DND-41 (cell line): ENCODE measurements around the gene SRGAP3.
A peak's percentile ranks its signal among the peaks of the same experiment; 100 is the strongest.

Source experiments
- ATAC-seq: fragments of 200-7000 bp; cut with Tn5 transposase; 3 replicates; pipeline ENCODE4 v1.9.1; 2021; ENCODE audit warnings: low read depth; ENCODE audit not compliant: insufficient read depth
- DNase-seq: peaks from one replicate; pipeline ENCODE4 v3.0.0-alpha.2; 2020
- H2AFZ ChIP-seq: 2 replicates; pipeline ENCODE4 v1.6.0; 2012; ENCODE audit warnings: low read depth, low read length
- H3K27ac ChIP-seq: 2 replicates; pipeline ENCODE4 v1.5.1; 2012; ENCODE audit warnings: low read length, inconsistent platforms
- H3K27me3 ChIP-seq: fragments of 200-600 bp; sonication (generic); 2 replicates; pipeline ENCODE4 v1.6.0; 2012; ENCODE audit warnings: low read length, mild to moderate bottlenecking, inconsistent platforms; ENCODE audit not compliant: insufficient read depth, poor library complexity
- H3K36me3 ChIP-seq: 2 replicates; pipeline ENCODE4 v1.5.1; 2012; ENCODE audit warnings: low read length, inconsistent platforms; ENCODE audit not compliant: insufficient read depth
- H3K4me1 ChIP-seq: 2 replicates; pipeline ENCODE4 v1.5.1; 2012; ENCODE audit warnings: mild to moderate bottlenecking, low read length; ENCODE audit not compliant: insufficient read depth
- H3K4me2 ChIP-seq: 2 replicates; pipeline ENCODE4 v1.6.0; 2012; ENCODE audit warnings: mild to moderate bottlenecking, moderate library complexity, low read length, inconsistent platforms; ENCODE audit not compliant: insufficient read depth
- H3K4me3 ChIP-seq, 2 experiments: fragments of 200-600 bp in 1 of 2; shearing (Covaris generic) in 1 of 2; 2 replicates each; pipeline ENCODE4 v1.5.1; 2012 to 2016; ENCODE audit warnings: inconsistent platforms in 2 of 2, low read length in 2 of 2, mild to moderate bottlenecking in 2 of 2, low read depth in 1 of 2, moderate library complexity in 1 of 2
- H3K79me2 ChIP-seq: 2 replicates; pipeline ENCODE4 v1.6.0; 2012; ENCODE audit warnings: low read length, inconsistent platforms; ENCODE audit not compliant: insufficient read depth
- H3K9ac ChIP-seq: 2 replicates; pipeline ENCODE4 v1.6.0; 2012; ENCODE audit warnings: low read depth, mild to moderate bottlenecking, inconsistent platforms, low read length, moderate library complexity
- H3K9me3 ChIP-seq: 2 replicates; pipeline ENCODE4 v1.5.1; 2012; ENCODE audit warnings: low read length, moderate library complexity, mild to moderate bottlenecking, inconsistent platforms; ENCODE audit not compliant: insufficient read depth, severe bottlenecking
- H4K20me1 ChIP-seq: 2 replicates; pipeline ENCODE4 v1.6.0; 2012; ENCODE audit warnings: low read length; ENCODE audit not compliant: insufficient read depth
- EZH2 ChIP-seq: IDR thresholded peaks from 3 replicates; pipeline ENCODE4 v1.6.1; 2012; ENCODE audit warnings: borderline replicate concordance, low read depth, mild to moderate bottlenecking, moderate library complexity, low read length, inconsistent platforms; ENCODE audit not compliant: severe bottlenecking
- TF ChIP-seq, protein P1 (sequence below): IDR thresholded peaks from 2 replicates; pipeline ENCODE4 v1.5.1; 2012; ENCODE audit warnings: borderline replicate concordance, low read length, moderate library complexity, mild to moderate bottlenecking; ENCODE audit not compliant: poor library complexity, severe bottlenecking; ENCODE audit errors: extremely low read depth

SRGAP3 gene

GRCh38 chr3:9179826-9180763 is 69.4 kb downstream of the SRGAP3 start:
- TF ChIP-seq EZH2, result no peak
- TF ChIP-seq, protein P1, sequence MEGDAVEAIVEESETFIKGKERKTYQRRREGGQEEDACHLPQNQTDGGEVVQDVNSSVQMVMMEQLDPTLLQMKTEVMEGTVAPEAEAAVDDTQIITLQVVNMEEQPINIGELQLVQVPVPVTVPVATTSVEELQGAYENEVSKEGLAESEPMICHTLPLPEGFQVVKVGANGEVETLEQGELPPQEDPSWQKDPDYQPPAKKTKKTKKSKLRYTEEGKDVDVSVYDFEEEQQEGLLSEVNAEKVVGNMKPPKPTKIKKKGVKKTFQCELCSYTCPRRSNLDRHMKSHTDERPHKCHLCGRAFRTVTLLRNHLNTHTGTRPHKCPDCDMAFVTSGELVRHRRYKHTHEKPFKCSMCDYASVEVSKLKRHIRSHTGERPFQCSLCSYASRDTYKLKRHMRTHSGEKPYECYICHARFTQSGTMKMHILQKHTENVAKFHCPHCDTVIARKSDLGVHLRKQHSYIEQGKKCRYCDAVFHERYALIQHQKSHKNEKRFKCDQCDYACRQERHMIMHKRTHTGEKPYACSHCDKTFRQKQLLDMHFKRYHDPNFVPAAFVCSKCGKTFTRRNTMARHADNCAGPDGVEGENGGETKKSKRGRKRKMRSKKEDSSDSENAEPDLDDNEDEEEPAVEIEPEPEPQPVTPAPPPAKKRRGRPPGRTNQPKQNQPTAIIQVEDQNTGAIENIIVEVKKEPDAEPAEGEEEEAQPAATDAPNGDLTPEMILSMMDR, result no peak
- no peaks in the 10 kb centered on the region for H4K20me1 ChIP-seq
- DNase-seq (peak; percentile 41), ATAC-seq (peak; percentile 87)
- no peaks in the 10 kb centered on the region for H3K9me3 ChIP-seq
- no peak overlapping the region for H3K4me2 ChIP-seq
- H3K79me2 ChIP-seq, result no peaks in the 10 kb centered on the region
- no peak overlapping the region for H3K4me3 ChIP-seq
- no peak overlapping the region for H3K9ac ChIP-seq
- no peaks in the 10 kb centered on the region for H3K36me3 ChIP-seq
- peaks cover 8% of the 10 kb centered on the region for H3K4me1 ChIP-seq
- no peak overlapping the region for H3K27ac ChIP-seq
- H2AFZ ChIP-seq, result no peak overlapping the region
- no peaks in the 10 kb centered on the region for H3K27me3 ChIP-seq

- Histone ChIP-seq H3K4me3 (no peak overlapping the region), H3K79me2 (no peaks in the 10 kb centered on the region), H3K9ac (no peak overlapping the region), H3K27ac (no peak overlapping the region), H4K20me1 (no peaks in the 10 kb centered on the region), H3K27me3 (no peaks in the 10 kb centered on the region), H3K4me2 (no peak overlapping the region), H3K36me3 (no peaks in the 10 kb centered on the region), H3K4me1 (peaks cover 8% of the 10 kb centered on the region), H2AFZ (no peak overlapping the region), H3K9me3 (no peaks in the 10 kb centered on the region)
- DNase-seq (peak; percentile 7), ATAC-seq (peak; percentile 23; the same call in 1 of the 3 replicates)
- TF ChIP-seq EZH2, result no peak
- TF ChIP-seq, protein P1, result no peak
Measured at GRCh38 chr3:9178697-9179096, 70.7 kb downstream of the SRGAP3 start.

DNA sequence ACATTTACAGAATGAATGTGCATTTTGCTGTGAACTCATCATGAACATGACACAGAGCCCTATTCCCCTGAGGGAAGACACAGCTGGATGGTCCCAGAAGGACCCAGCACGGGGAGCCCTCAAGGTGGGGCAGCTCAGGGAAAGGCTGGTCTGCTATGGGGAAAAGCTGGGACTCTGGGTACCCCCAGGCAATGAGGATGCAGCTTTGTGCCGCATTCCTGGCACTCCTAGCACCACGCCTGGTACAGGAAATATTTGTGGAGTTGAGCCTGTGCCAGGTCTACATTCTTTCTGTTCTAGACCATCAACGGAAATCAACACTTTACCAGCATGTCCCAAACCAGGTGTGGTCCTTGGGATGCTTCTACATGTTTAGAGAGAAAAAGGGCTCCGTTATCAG is 74.0 kb downstream of the SRGAP3 start:
- Histone ChIP-seq H3K9me3 (no peaks in the 10 kb centered on the region), H3K36me3 (no peaks in the 10 kb centered on the region), H3K4me3 (no peak overlapping the region), H3K9ac (no peak overlapping the region), H3K27me3 (no peaks in the 10 kb centered on the region), H3K79me2 (no peaks in the 10 kb centered on the region), H3K4me1 (peaks cover 7% of the 10 kb centered on the region), H2AFZ (no peak overlapping the region), H4K20me1 (no peaks in the 10 kb centered on the region), H3K27ac (no peak overlapping the region), H3K4me2 (no peak overlapping the region)
- TF ChIP-seq, protein P1, result no peak
- TF ChIP-seq EZH2, result no peak
- no peak for ATAC-seq
- DNase-seq, result no peak
